HG03060 (cell line): Measurements from ENCODE around the gene QPRT.
"Not testable (repeated sequence)": the region's sequence is repeated elsewhere in the genome, so short reads cannot be mapped to it uniquely, and the experiment has no call there.

Source experiments
- ATAC-seq: cut with Tn5 transposase; IDR thresholded peaks from one replicate; pipeline ENCODE4 v1.9.1; 2021; ENCODE audit warnings: low read depth, moderate number of reproducible peaks; ENCODE audit not compliant: unreplicated experiment

Gene QPRT

DNA sequence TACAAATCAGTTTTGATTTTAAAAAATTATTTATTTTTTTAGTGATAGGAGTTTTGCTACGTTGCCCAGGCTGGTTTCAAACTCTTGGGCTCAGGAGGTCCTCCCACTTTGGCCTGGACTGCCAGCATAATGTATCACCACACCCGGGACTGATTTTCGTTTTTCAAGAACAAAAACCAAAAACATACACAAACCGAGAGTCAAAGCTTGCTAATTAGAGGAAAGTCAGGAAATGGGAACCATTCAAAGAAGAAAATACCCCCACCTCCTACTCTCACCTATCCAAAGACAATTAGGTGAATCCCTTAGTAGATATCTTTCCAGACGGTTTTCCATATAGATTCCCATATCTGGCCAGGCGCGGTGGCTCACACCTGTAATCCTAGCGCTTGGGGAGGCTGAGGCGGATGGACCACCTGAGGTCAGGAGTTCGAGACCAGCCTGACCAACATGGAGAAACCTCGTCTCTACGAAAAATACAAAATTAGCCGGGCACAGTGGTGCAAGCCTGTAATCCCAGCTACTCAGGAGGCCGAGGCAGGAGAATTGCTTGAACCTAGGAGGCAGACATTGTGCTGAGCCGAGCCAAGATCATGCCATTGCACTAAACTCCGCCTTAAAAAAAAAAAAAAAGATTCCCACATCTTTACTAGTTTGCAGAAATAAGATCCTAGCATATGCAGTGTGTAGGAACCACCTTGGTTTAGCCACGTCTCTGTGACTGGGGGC lies 16.8 kb upstream of the QPRT start:
- ATAC-seq: no peak

DNA sequence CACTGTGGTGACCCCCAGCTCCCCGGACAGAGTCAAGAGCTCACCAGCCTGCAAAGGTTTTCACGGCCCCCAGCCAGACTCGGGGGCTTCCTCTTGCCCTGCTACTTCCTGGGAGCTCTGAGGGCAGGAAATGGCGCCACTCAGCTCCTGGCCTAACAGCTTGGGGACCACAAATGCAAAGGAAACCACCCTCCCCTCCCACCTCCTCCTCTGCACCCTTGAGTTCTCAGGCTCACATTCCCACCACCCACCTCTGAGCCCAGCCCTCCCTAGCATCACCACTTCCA lies 16.3 kb upstream of the QPRT start:
- no peak for ATAC-seq

DNA sequence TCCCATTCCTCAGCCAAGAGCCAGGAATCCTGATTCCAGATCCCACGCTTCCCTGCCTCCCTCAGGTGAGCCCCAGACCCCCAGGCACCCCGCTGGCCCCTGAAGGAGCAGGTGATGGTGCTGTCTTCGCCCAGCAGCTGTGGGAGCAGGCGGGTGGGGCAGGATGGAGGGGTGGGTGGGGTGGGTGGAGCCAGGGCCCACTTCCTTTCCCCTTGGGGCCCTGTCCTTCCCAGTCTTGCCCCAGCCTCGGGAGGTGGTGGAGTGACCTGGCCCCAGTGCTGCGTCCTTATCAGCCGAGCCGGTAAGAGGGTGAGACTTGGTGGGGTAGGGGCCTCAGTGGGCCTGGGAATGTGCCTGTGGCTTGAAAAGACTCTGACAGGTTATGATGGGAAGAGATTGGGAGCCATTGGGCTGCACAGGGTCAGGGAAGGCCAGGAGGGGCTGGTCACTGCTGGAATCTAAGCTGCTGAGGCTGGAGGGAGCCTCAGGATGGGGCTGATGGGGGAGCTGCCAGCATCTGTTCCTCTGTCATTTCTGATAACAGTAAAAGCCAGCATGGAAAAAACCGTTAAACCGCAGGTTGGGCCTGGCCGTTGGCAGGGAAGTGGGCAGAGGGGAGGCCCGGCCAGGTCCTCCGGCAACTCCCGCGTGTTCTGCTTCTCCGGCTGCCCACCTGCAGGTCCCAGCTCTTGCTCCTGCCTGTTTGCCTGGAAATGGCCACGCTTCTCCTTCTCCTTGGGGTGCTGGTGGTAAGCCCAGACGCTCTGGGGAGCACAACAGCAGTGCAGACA lies 15.8 kb upstream of the QPRT start, which contains the start of gene SPN:
TSS of gene SPN (plus strand) at position 232 of the 791 bp plus-strand sequence. CDS start at position 714, 482 bp downstream.
- no peak for ATAC-seq

DNA sequence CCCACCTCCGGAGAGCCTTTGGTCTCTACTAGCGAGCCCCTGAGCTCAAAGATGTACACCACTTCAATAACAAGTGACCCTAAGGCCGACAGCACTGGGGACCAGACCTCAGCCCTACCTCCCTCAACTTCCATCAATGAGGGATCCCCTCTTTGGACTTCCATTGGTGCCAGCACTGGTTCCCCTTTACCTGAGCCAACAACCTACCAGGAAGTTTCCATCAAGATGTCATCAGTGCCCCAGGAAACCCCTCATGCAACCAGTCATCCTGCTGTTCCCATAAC lies 15.2 kb upstream of the QPRT start:
- ATAC-seq: no peak

DNA sequence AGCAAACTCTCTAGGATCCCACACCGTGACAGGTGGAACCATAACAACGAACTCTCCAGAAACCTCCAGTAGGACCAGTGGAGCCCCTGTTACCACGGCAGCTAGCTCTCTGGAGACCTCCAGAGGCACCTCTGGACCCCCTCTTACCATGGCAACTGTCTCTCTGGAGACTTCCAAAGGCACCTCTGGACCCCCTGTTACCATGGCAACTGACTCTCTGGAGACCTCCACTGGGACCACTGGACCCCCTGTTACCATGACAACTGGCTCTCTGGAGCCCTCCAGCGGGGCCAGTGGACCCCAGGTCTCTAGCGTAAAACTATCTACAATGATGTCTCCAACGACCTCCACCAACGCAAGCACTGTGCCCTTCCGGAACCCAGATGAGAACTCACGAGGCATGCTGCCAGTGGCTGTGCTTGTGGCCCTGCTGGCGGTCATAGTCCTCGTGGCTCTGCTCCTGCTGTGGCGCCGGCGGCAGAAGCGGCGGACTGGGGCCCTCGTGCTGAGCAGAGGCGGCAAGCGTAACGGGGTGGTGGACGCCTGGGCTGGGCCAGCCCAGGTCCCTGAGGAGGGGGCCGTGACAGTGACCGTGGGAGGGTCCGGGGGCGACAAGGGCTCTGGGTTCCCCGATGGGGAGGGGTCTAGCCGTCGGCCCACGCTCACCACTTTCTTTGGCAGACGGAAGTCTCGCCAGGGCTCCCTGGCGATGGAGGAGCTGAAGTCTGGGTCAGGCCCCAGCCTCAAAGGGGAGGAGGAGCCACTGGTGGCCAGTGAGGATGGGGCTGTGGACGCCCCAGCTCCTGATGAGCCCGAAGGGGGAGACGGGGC lies 14.7 kb upstream of the QPRT start:
- no peak for ATAC-seq

DNA sequence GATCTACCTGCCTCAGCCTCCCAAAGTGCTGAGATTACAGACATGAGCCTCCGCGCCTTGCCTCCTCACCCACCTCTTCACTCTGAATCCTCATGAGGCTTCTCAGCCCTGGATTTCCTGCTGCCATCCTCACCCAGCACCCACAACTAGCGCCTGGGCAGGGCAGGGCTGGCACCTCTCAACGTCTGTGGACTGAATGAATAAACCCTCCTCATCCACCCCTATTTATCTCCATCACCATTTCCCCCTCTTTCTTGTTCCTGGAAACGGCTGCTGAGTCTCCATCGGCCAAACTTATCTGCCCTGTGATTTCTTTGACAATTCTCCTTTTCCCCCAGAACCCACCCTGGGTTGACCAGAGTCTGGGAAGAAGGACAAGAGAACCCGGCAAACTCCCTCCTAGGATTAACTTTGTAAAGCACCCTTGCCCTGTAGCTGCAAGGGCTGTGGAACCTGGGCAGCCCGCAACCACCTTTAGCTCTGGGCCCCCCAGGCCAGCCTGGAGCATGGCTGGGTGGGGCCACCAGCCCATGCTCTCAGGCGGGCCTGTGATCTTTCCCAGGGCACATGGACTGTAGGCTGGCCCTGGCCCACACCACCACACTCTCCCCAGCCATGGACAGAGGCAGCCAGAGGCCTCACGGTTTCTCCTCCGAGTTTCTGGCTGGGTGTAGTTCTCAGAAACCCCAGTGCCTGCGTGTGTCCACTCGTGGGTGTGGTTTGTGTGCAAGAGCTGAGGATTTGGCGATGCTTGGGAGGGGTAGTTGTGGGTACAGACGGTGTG lies 13.5 kb upstream of the QPRT start:
- no peak for ATAC-seq

DNA sequence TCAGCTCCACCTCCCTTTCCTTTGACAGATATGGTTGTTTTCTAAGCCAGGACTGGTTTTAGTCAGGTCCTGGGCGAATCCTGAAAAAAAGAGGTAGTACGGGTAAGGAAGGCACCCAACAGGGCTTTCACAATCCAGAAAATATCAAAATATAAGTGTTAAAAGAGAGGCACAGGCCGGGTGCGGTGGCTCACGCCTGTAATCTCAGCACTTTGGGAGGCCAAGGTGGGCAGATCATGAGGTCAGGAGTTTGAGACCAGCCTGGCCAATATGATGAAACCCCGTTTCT lies 11.7 kb upstream of the QPRT start:
- ATAC-seq: not testable (repeated sequence)

DNA sequence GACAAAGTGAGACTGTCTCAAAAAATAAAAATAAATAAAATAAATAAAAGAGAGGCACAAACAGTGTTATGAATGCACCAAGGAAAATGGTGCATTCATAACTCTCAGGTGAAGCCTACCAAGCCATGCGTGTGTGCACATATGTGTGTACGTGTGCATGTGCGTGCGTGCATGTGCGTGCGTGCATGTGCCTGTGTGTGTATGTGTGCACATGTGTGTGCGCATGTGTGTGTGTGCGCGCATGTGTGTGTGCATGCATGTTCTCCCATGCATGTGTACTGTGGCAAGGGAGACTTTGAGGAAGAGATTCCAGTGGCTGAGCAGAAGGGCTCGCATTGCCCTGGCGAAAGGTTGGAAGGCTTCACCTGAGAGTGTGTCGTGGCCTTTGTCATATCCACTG lies 11.2 kb upstream of the QPRT start:
- no peak for ATAC-seq

DNA sequence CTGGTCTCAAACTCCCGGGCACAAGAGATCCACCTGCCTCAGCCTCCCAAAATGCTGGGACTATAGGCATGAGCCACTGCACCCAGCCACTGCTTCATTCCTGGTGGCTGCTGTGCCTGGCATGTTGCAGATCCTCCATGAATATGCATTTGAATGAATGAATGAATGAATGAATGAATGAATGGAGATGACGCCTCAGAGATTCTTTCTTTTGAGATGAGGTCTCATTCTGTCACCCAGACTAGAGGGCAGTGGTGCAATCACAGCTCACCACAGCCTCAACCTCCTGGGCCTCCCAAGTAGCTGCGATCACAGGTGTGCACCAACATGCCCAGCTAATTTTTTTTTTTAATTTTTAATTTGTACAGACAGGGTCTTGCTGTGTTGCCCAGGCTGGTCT lies 10.7 kb upstream of the QPRT start:
- ATAC-seq: no peak

DNA sequence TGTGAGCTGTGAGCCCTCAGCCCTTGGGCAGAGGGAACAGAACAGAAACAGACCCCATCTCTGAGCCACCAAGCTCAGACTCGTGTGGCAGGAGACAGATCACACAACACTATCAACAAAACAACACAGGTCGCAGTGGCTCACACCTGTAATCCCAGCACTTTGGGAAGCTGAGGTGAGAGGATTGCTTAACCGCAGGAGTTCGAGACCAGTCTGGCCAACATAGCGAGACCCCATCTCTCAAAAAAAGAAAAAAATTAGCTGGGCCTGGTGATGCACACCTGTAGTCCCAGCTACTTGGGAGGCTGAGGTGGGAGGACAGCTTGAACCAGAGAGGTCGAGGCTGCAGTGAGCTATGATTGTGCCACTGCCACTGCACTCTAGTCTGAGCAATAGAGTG lies 5.5 kb upstream of the QPRT start:
- no peak for ATAC-seq

DNA sequence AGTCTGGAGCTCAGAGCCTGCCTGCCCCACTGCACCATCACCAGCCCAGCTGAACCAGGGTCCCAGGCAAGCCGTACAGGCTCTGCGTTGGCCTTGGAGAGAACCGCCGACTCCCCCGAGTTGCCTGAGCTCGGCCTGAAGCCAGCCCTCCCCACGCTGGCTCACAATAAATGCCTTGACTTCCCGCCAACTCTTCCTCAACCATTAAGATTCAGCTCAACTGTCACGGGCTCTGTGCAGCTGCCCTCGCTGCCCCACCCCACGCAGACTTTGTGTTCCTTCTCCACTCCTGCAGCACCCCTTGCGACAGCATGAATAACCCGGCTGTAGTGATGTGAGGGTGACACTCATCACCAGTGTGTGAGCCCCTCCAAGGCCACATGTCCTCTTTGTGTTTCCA lies 4.8 kb upstream of the QPRT start:
- no peak for ATAC-seq

DNA sequence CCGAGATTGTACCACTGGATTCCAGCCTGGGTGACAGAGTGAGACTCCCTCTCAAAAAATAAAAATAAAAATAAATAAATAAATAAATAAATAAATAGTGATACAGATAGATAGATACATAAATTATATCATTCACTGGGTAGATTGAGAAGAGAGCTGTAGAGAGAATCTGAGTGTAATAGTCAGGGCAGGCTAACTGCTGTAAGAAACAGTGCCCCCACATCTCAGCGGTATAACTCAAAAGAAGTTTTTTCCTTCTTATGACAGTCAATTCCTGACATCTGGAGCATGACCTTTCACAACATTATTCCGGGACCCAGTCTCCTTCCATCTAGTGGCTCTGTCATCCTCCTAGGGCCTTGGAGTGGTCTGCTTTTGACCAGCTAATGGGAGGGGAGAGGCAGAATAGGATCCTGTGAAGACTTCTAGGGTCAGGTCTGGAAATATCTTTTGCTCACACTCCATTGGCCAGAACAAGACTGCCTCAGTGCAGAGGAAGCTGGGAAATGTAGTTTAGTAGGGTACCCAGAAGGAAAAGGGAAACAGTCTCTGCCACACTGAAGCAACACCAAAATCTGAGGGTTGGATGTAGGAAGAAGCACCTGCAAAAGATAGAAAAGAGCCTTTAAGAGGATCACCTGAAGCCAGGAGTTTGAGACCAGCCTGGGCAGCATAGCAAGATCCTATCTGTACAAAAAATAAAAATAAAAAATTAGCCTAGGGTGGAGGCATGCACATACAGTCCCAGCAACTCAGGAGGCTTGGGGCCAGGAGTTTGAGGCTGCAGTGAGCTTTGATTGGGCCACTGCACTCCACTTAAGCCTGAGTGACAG lies 3.0 kb upstream of the QPRT start:
- ATAC-seq: no peak

DNA sequence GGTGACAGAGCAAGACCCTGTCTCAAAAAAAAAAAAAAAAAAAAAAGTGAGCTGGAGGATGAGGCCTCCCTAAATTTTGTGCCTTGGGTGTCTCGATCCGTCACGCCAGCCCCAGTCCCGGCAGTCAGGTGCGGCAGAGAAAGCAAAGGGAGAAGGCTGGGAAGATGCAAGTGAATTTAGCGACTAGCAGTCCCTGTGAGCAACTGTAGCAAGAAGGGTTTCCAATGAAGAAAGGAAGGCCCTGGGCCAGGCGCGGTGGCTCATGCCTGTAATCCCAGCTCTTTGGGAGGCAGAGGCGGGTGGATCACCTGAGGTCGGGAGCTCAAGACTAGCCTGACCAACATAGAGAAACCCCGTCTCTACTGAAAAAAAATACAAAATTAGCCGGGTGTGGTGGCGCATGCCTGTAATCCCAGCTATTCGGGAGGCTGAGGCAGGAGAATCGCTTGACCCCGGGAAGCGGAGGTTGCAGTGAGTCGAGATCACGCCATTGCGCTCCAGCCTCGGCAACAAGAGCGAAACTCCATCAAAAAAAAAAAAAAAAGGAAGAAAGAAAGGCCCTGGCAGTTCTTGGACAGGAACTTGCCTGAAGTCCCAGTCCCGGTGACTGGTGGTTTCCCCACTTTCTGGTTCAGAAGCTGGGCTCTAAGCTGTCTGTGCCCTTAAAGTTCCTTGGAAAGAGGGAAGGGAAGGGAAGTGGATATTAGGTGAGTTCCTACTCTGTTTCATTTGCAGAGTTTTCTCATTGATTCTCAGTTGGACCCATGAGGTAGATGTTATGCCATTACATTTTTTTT lies 1.8 kb upstream of the QPRT start:
- ATAC-seq: no peak

DNA sequence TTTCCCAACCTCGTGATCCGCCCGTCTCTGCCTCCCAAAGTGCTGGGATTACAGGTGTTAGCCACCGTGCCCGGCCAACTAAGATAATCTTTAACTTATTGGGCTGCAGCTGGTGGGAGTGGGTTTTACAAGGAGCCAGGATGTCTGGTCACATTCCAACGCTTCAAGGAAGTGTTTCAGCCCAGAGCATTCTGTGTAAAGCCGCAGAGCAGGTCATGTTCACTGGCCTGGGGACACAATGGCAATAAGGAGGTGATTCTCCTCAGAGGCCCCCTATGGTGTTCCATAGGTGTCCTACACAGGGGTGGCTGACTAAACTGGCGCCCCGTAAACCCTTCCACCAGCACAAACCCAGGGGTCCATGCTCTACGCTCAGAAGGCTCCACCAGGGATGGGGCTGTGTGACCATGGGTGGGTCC lies 1.2 kb downstream of the QPRT start:
- ATAC-seq: no peak

DNA sequence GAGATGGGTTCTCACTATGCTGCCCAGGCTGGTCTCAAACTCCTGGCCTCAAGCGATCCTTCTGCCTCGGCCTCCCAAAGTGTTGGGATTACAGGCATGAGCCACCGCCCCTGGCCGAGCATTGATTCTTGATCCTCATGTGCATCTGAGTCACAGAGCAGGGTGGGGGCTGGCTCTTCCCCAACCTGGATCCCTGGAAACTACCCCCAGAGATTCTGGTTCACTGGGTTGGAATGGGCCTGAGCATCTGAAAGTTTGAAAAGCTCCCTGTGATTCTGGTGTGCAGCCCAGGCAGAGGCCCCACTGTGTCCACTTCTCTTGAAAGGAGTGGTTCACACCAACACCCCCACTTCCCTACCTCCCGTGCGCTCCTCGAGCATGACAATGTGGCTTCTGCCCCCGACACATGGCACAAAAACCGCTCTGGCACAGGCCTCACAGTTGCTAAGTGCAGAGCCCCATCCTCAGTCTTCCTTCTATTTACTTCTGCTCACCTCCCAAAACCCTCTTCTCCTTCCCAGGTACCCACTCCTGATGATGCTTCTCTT lies 4.6 kb downstream of the QPRT start:
- ATAC-seq: no peak

DNA sequence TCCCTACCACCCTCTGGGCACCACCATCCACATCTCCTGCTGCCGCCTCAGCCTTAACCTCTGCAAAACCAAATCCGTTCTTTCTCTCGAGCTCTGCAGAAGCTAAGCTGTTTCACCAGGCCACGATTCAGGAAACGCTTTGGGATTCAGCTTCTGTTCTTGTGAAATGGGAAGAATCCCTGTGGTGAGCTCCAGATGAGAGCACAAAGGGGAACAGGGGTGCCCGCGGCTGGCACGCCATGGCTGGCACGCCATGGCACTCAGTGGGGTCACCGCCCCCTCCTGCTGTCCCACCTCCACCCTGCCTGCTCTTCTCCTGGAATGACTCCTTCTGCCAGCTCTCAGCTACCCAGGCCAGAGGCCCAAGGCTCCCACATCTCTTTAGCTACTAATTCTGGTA lies 5.7 kb downstream of the QPRT start:
- ATAC-seq: no peak

DNA sequence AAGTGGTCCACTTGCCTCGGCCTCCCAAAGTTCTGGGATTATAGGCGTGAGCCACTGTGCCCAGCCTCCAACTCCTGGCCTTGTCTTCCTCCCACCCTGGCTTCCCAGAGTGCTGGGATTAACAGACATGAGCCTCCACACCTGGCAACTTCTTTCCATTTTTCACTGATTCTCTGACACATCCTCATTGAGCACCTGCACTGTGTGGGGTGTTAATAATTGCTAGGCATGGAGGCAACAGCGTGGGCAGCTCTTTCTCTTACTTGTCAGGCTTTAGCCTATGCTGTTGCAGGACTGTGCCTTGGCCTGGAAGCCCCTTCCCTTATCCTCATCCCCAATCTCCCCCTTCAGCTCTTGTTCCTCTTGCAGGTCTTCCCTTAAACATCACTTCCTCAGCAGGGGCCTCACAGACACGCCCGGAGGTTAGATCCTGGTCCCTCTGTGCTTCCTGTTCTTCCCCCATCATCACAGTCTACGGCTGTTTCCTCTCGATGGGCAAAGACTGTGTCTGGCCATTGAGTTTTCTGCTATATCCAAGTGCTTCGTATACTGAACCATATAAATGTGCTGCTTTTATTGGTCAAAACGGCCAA lies 7.9 kb downstream of the QPRT start:
- no peak for ATAC-seq

DNA sequence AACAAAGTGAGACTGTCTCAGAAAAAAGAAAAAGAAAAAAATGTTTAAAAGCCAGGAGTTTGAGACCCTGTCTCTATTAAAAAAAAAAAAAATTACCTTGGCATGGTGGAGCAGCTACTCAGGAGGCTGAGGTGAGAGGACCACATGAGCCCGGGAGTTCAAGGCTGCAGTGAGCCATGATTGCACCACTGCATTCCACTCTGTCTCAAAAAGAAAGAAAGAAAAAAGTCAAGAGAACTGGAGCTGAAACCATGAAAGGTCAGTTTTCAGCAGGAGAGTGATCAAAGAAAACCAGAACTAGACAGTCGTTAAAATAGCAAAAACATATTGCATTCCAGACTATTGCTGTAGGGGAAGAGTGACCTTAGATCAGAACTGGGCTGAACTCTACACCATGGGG lies 8.8 kb downstream of the QPRT start:
- no peak for ATAC-seq

DNA sequence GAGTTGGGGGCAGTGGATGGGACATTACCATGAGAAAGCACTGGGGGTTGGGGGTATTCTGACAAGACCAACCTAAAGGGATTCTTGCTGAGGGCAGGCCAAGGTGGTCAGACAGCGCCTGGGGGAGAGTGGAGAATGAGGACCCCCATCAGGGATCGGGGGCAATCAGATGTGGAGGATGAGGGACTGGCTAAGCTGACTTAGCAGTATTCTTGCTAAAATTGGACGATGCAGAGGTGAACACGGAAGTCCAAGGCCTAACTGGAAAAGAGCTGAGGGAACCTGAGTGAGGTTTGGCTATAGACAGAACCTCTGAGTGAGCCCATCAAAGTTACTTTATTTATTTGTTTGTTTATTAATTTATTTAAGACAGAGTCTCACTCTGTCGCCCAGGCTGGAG lies 9.2 kb downstream of the QPRT start:
- ATAC-seq: no peak
